Choroid plexus epithelial cell (primary cell): Measurements from ENCODE around the gene OVCA2.

Experiments
- DNase-seq: peaks from one replicate; pipeline ENCODE4 v3.0.0-alpha.2; 2010; ENCODE audit warnings: low read depth
- H3K4me3 ChIP-seq: 2 replicates; pipeline ENCODE4 v1.5.1; 2011; ENCODE audit warnings: low read depth, mild to moderate bottlenecking, control low read depth, low read length, moderate library complexity
- TF ChIP-seq, protein P1 (sequence below): conservative IDR thresholded peaks from 2 replicates; pipeline ENCODE4 v1.5.1; 2011; ENCODE audit warnings: low read depth, mild to moderate bottlenecking, control low read depth, inconsistent platforms, low read length, moderate library complexity

Gene OVCA2

DNA sequence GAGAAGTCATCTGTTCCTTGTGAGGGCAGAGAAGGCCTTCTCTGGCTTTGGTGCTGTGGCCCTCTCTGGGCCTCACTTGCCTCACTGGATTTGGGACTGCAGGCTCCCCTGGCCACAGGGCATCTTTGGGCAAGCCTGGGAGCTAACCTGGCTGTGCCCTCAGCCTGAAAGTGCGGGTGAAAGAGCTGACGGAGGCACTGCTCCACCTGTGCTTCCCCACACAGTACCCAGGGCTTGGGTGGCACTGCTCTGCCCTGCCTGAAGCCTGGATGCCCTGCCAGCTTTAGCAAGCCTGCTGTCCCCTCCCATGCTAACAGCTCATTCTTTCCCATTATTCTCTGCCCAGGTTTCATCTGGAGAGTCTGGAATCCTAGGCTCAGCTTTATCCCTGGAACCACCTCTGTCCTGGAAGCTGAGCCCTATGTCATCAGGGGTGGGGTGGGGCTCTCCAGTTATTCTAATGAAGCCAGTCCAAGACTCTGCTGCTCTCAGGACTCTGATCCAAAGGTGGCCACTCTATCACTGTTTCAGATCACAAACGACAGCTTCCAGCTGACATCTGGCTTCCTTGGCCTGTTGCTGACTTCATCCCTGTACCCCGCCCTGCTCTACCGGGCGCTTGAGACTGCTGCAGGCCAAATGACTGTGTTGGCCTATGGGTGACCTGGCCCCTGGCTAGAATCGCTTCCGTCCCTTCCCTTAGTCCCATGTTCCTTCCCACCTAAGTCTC is 42.4 kb downstream of the OVCA2 start:
- TF ChIP-seq, protein P1, sequence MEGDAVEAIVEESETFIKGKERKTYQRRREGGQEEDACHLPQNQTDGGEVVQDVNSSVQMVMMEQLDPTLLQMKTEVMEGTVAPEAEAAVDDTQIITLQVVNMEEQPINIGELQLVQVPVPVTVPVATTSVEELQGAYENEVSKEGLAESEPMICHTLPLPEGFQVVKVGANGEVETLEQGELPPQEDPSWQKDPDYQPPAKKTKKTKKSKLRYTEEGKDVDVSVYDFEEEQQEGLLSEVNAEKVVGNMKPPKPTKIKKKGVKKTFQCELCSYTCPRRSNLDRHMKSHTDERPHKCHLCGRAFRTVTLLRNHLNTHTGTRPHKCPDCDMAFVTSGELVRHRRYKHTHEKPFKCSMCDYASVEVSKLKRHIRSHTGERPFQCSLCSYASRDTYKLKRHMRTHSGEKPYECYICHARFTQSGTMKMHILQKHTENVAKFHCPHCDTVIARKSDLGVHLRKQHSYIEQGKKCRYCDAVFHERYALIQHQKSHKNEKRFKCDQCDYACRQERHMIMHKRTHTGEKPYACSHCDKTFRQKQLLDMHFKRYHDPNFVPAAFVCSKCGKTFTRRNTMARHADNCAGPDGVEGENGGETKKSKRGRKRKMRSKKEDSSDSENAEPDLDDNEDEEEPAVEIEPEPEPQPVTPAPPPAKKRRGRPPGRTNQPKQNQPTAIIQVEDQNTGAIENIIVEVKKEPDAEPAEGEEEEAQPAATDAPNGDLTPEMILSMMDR: no peak
- DNase-seq: peak; percentile 56

DNA sequence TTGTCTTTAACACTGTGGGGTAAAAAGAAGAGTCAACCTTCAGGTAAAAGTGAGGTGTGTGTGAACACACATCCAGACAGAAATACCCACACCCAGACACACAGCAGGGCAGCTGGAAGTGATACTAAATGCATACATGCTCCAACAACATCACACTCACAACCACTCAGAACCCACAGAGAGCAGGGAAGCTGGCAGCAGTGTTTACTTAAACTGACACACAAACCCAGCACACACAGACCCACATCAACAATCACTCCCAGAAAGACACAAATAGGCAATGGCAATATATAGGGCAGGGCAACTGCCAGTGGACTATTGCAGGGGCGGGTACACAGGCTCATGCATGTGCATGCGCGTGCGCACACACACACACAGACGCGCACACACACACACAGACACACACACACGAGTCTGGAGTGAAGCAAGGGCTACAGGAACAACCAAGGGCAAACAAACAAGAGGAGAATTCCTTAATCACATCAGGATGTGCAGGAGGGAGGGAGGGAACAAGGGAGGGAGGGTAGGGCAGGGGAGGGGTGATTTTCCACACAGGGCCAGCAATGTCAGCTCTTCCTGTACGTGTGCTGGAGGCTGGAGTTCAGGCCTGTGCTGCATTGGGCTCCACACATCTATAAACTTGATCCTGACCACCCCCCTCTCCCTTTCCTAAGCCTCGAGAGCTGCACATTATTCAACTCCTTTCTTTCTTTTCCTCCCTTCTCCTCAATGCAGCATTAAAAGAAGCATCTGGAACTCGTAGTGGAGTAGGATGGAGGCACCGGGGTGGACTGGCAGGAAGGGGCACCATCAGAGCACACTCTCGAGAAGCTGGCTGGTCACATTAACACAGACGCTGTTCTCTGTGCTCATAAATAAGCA is 43.2 kb downstream of the OVCA2 start:
- DNase-seq: peak; percentile 94
- TF ChIP-seq, protein P1: no peak
- no peak overlapping the region for H3K4me3 ChIP-seq

More for the DNA sequence above, 42.4 kb downstream of the OVCA2 start:
- no peak overlapping the region for H3K4me3 ChIP-seq

DNA sequence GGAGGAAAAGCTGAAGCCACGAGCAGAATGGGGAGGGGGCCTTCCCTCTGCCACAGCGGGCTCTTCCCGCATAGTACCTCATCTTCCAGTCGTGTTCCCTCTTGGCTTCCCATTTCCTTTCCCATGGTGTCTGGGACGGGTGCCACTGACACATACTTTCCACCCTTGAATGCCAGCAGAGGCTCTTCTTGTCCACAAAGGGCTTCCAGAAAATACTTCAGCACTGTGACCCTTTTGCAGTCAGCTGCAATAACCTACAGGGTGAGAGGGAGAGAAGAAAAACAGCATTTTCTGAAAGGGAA is 43.8 kb downstream of the OVCA2 start:
- peak; percentile 52 for DNase-seq
- TF ChIP-seq, protein P1: no peak
- no peak overlapping the region for H3K4me3 ChIP-seq

DNA sequence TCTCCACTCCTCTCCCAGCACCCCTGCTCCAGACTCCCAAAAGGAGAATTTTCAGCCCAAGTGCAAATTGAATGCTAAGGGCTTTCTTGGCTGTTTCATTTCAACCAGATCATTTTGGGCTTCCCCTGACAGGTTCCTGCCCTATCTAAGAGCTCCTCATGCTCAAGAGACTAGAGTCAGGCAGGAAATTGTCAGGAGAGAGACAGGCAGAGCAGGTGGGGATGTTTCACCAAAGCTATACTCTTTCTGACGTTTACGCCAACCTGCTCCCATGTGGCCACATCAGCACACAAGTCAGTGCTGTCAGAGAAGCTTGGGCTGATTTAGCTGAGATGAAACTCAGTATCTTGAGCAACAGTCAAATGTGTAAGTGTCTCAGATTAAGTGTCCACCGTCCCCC is 44.5 kb downstream of the OVCA2 start:
- TF ChIP-seq, protein P1: no peak

DNA sequence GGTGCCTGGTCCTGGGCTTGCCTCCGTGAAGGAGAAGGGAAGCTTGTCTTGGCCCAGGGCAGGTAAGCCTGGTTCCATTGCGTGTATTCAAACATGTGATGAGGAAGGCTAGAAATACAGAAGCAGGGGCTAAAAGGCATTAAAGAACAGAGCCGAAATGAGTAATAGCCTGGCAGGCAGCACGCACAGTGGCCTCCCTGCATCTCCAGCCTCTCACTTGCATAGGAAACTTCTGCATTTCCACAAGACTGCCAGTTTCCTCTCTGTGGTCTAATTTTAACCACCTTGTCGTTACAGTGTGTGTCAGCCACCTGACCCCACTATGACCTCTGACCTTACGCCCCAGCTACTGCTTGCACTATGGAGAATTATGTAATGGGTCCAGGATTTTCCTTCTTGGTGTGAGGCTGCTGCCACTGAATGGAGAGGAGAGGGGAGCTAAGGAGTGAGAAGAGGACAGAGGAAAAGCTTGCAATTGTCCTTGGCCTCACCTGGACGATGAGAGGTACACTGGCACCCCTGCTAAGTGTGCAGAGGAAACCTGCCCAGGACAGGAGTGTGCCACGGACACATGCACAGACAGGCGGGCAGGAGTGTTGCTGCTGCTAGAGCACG is 45.9 kb downstream of the OVCA2 start:
- peak; percentile 66 for DNase-seq
- no peak overlapping the region for H3K4me3 ChIP-seq
- TF ChIP-seq, protein P1: no peak

More for the DNA sequence above, 44.5 kb downstream of the OVCA2 start:
- H3K4me3 ChIP-seq: no peak overlapping the region
- DNase-seq: no peak

DNA sequence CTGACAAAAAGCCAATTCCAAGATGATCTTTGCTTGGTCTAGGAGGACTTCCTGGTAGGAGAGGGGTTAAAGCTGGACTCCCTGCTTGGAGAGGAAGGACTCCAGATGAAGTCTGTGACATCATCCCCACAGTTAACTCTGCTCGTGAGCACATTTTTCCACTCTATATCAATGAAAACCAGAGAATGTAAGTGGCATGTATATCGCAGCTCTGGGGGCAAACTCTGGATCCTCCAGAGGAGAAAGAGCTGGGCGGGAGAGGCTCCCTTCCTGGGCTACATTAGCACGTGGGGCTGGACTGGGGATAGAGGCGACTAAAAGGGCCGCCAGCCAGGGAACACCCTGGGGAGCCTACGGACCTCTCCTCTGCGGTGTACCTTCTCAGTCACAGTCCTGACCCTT is 47.2 kb downstream of the OVCA2 start:
- TF ChIP-seq, protein P1: no peak
- H3K4me3 ChIP-seq: peak overlapping the region; percentile 33
- DNase-seq: peak; percentile 79
